HepG2 (cell line): ENCODE measurements around the gene S100P. TPM values are rescaled to one million over a fixed set of nuclear protein-coding genes. Genes with fewer than 3 reads are reported as not detected.

Source experiments
- ATRX ChIP-seq: sonication (generic); formaldehyde crosslinking; IDR thresholded peaks from 2 replicates; pipeline ENCODE4 v1.4.0; 2020; ENCODE audit warnings: missing genetic modification reagents, borderline replicate concordance
- GATA4 ChIP-seq: sonication (generic); IDR thresholded peaks from 2 replicates; pipeline ENCODE4 v1.6.1; 2016; ENCODE audit warnings: antibody characterized with exemption, low read depth, borderline replicate concordance
- GPN1 ChIP-seq: sonication (generic); formaldehyde crosslinking; IDR thresholded peaks from 2 replicates; pipeline ENCODE4 v1.5.1; 2020; ENCODE audit warnings: missing genetic modification reagents, borderline replicate concordance
- GTF3A ChIP-seq: sonication (generic); formaldehyde crosslinking; conservative IDR thresholded peaks from 2 replicates; pipeline ENCODE4 v1.4.0; 2020; ENCODE audit warnings: mild to moderate bottlenecking, missing genetic modification reagents
- IKZF1 ChIP-seq: fragments of 450-650 bp; IDR thresholded peaks from 2 replicates; pipeline ENCODE4 v1.7.1; 2016
- KDM2A ChIP-seq: sonication (generic); formaldehyde crosslinking; IDR thresholded peaks from 2 replicates; pipeline ENCODE4 v1.4.0; 2020; ENCODE audit warnings: low read depth, missing genetic modification reagents, borderline replicate concordance
- RORA ChIP-seq: sonication (generic); formaldehyde crosslinking; IDR thresholded peaks from 2 replicates; pipeline ENCODE4 v1.5.0; 2020; ENCODE audit warnings: mild to moderate bottlenecking, missing genetic modification reagents, moderate library complexity
- ZNF142 ChIP-seq: sonication (generic); formaldehyde crosslinking; IDR thresholded peaks from 2 replicates; pipeline ENCODE4 v1.4.0; 2020; ENCODE audit warnings: missing genetic modification reagents
- ZNF260 ChIP-seq: sonication (generic); formaldehyde crosslinking; IDR thresholded peaks from 2 replicates; pipeline ENCODE4 v1.4.0; 2020; ENCODE audit warnings: missing genetic modification reagents, low read depth, mild to moderate bottlenecking, borderline replicate concordance
- ZNF782 ChIP-seq: sonication (generic); formaldehyde crosslinking; IDR thresholded peaks from 2 replicates; pipeline ENCODE4 v1.4.0; 2020; ENCODE audit warnings: missing genetic modification reagents, mild to moderate bottlenecking, borderline replicate concordance
- polyA plus RNA-seq, 8 experiments: library from polyadenylated mRNA; depleted of rRNA in 3 of 8; stranded (reverse) in 7 of 8; unstranded in 1 of 8; fragments of >200 nt; fragmentation: Illumina TruSeq in 4 of 8; extraction: Trizol in 4 of 8; gene quantifications; 2 replicates each; pipeline versions ENCODE4 v1.2.1 to v1.2.3, GENCODE V29; 2011 to 2016; ENCODE audit warnings: low read depth in 4 of 8, missing spikeins in 1 of 8, mixed read lengths in 1 of 8; ENCODE audit not compliant: insufficient read depth in 1 of 8
- total RNA-seq, 5 experiments: library from RNA; depleted of rRNA; stranded (reverse); fragments of >200 nt; fragmentation: Illumina TruSeq; extraction: Trizol; gene quantifications; 2 replicates each; pipeline ENCODE4 v1.2.3, GENCODE V29; 2016; ENCODE audit warnings: low read depth in 1 of 5
- TF ChIP-seq, protein P1 (sequence below): sonication (generic); formaldehyde crosslinking; IDR thresholded peaks from 2 replicates; pipeline ENCODE4 v1.4.0; 2020; ENCODE audit warnings: mild to moderate bottlenecking, missing genetic modification reagents, borderline replicate concordance
- TF ChIP-seq, protein P2 (sequence below): sonication (generic); formaldehyde crosslinking; IDR thresholded peaks from 2 replicates; pipeline ENCODE4 v1.4.0; 2020; ENCODE audit warnings: missing genetic modification reagents, mild to moderate bottlenecking, borderline replicate concordance
- TF ChIP-seq, protein P3 (sequence below): sonication (generic); formaldehyde crosslinking; IDR thresholded peaks from 2 replicates; pipeline ENCODE4 v1.5.0; 2020; ENCODE audit warnings: mild to moderate bottlenecking, missing genetic modification reagents
- TF ChIP-seq, protein P4 (sequence below): fragments of 450-650 bp; IDR thresholded peaks from 2 replicates; pipeline ENCODE4 v1.6.1; 2017

Gene S100P
- total and polyA plus RNA-seq, 2 of the 13 experiments (the other 11 are each of a cell fraction or from before 2014, with no cell fraction given): 278 to 1,649 TPM

- TF ChIP-seq ZNF142 (CRISPR knock-in tag) (no peak), IKZF1 (no peak), ATRX (no peak), KDM2A (peak; percentile 31; the same call in 1 of the 2 replicates), GTF3A (CRISPR knock-in tag) (no peak), GATA4 (peak; percentile 84), ZNF782 (CRISPR knock-in tag) (0 out of 2 replicates have a peak, but pooled peaks have one; percentile 13), GPN1 (no peak), RORA (CRISPR knock-in tag) (no peak), ZNF260 (CRISPR knock-in tag) (no peak)
- TF ChIP-seq, protein P1, sequence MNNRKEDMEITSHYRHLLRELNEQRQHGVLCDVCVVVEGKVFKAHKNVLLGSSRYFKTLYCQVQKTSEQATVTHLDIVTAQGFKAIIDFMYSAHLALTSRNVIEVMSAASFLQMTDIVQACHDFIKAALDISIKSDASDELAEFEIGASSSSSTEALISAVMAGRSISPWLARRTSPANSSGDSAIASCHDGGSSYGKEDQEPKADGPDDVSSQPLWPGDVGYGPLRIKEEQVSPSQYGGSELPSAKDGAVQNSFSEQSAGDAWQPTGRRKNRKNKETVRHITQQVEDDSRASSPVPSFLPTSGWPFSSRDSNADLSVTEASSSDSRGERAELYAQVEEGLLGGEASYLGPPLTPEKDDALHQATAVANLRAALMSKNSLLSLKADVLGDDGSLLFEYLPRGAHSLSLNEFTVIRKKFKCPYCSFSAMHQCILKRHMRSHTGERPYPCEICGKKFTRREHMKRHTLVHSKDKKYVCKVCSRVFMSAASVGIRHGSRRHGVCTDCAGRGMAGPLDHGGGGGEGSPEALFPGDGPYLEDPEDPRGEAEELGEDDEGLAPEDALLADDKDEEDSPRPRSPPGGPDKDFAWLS: no peak
- TF ChIP-seq, protein P2, sequence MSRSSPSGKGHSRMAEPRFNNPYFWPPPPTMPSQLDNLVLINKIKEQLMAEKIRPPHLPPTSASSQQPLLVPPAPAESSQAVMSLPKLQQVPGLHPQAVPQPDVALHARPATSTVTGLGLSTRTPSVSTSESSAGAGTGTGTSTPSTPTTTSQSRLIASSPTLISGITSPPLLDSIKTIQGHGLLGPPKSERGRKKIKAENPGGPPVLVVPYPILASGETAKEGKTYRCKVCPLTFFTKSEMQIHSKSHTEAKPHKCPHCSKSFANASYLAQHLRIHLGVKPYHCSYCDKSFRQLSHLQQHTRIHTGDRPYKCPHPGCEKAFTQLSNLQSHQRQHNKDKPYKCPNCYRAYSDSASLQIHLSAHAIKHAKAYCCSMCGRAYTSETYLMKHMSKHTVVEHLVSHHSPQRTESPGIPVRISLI (CRISPR knock-in tag): no peak
- TF ChIP-seq, protein P3, sequence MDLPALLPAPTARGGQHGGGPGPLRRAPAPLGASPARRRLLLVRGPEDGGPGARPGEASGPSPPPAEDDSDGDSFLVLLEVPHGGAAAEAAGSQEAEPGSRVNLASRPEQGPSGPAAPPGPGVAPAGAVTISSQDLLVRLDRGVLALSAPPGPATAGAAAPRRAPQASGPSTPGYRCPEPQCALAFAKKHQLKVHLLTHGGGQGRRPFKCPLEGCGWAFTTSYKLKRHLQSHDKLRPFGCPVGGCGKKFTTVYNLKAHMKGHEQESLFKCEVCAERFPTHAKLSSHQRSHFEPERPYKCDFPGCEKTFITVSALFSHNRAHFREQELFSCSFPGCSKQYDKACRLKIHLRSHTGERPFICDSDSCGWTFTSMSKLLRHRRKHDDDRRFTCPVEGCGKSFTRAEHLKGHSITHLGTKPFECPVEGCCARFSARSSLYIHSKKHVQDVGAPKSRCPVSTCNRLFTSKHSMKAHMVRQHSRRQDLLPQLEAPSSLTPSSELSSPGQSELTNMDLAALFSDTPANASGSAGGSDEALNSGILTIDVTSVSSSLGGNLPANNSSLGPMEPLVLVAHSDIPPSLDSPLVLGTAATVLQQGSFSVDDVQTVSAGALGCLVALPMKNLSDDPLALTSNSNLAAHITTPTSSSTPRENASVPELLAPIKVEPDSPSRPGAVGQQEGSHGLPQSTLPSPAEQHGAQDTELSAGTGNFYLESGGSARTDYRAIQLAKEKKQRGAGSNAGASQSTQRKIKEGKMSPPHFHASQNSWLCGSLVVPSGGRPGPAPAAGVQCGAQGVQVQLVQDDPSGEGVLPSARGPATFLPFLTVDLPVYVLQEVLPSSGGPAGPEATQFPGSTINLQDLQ: no peak
- TF ChIP-seq, protein P4, sequence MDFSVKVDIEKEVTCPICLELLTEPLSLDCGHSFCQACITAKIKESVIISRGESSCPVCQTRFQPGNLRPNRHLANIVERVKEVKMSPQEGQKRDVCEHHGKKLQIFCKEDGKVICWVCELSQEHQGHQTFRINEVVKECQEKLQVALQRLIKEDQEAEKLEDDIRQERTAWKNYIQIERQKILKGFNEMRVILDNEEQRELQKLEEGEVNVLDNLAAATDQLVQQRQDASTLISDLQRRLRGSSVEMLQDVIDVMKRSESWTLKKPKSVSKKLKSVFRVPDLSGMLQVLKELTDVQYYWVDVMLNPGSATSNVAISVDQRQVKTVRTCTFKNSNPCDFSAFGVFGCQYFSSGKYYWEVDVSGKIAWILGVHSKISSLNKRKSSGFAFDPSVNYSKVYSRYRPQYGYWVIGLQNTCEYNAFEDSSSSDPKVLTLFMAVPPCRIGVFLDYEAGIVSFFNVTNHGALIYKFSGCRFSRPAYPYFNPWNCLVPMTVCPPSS: no peak
Observed at GRCh38 chr4:6693231-6694176, at the start of gene S100P (continued).
